Osteoblast (primary cell): ENCODE data around the gene EIF4E1B. TPM values are rescaled to one million over a fixed set of nuclear protein-coding genes. Genes with fewer than 3 reads are reported as not detected.

Experiments used
- DNase-seq: peaks from one replicate; pipeline ENCODE4 v3.0.0; 2011; ENCODE audit warnings: low spot score, mixed read lengths; ENCODE audit not compliant: insufficient read length; ENCODE audit errors: missing footprints
- H2AFZ ChIP-seq: 2 replicates; pipeline ENCODE4 v1.6.0; 2011; ENCODE audit warnings: mild to moderate bottlenecking, low read length
- H3K27ac ChIP-seq: 2 replicates; pipeline ENCODE4 v1.5.1; 2011; ENCODE audit warnings: mild to moderate bottlenecking, low read depth, low read length, moderate library complexity
- H3K27me3 ChIP-seq: 2 replicates; pipeline ENCODE4 v1.6.0; 2012; ENCODE audit warnings: mild to moderate bottlenecking, control low read depth, inconsistent platforms, low read length, moderate library complexity; ENCODE audit not compliant: insufficient read depth
- H3K36me3 ChIP-seq: 2 replicates; pipeline ENCODE4 v1.5.1; 2011; ENCODE audit warnings: mild to moderate bottlenecking, low read length, control low read depth, moderate library complexity; ENCODE audit not compliant: insufficient read depth
- H3K4me1 ChIP-seq: 2 replicates; pipeline ENCODE4 v1.5.1; 2011; ENCODE audit warnings: mild to moderate bottlenecking, low read length, control low read depth, moderate library complexity; ENCODE audit not compliant: insufficient read depth
- H3K4me2 ChIP-seq: 2 replicates; pipeline ENCODE4 v1.6.0; 2011; ENCODE audit warnings: mild to moderate bottlenecking, low read length; ENCODE audit not compliant: insufficient read depth
- H3K4me3 ChIP-seq: fragments of 200-600 bp; sonication (generic); 3 replicates; pipeline ENCODE4 v1.5.1; 2012; ENCODE audit warnings: mild to moderate bottlenecking, low read length, inconsistent platforms; ENCODE audit not compliant: insufficient read depth
- H3K79me2 ChIP-seq: 2 replicates; pipeline ENCODE4 v1.6.0; 2012; ENCODE audit warnings: mild to moderate bottlenecking, low read length, control low read depth, inconsistent platforms; ENCODE audit not compliant: insufficient read depth
- H3K9me3 ChIP-seq: 2 replicates; pipeline ENCODE4 v1.5.1; 2011; ENCODE audit warnings: low read depth, low read length, control low read depth
- H4K20me1 ChIP-seq: 2 replicates; pipeline ENCODE4 v1.6.0; 2012; ENCODE audit warnings: mild to moderate bottlenecking, low read length, control low read depth; ENCODE audit not compliant: insufficient read depth
- total RNA-seq: library from RNA; depleted of rRNA; stranded (reverse); fragments of >200 nt; gene quantifications from 2 replicates; pipeline ENCODE4 v1.2.3, GENCODE V29; 2012
- TF ChIP-seq, protein P1 (sequence below): IDR thresholded peaks from 2 replicates; pipeline ENCODE4 v1.5.1; 2011; ENCODE audit warnings: mild to moderate bottlenecking, low read depth, low read length, moderate library complexity; ENCODE audit errors: extremely low read depth

EIF4E1B gene
- total RNA-seq, 1 donor, result not detected

DNA sequence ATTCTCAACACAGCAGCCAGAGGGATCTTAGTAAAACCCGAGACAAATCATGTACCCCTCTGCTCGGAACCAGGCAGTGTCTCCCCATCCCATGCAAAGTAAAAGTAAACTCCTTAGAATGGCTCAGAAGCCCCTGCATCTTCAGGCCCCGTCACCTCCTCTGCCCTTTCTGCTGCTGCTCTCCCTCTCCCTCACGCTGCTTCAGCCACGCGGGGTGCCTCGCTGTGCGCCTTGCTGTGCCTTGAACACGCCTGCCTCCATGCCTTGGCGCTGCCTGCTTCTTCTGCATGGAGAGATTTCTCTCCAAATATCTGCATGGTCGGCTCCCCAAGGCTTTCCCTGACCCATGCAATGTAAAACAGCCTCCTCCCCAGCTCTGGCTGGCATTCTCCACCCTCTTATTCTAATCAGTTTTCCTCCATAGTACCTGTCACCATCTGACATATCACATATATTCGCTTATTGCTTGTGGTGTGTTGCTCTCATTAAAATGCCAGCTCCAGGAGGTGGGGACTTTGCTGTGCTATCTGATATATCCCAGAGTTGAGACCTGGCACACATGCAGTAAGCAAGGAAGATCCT, 28.5 kb upstream of the EIF4E1B start:
- no peaks in the 10 kb centered on the region for H3K79me2 ChIP-seq
- no peaks in the 10 kb centered on the region for H3K36me3 ChIP-seq
- no peak for DNase-seq
- H3K9me3 ChIP-seq, result no peaks in the 10 kb centered on the region
- no peak overlapping the region for H3K4me2 ChIP-seq
- H3K4me3 ChIP-seq, result no peak overlapping the region
- no peak overlapping the region for H3K27ac ChIP-seq
- H3K4me1 ChIP-seq, result no peaks in the 10 kb centered on the region
- H3K27me3 ChIP-seq, result no peaks in the 10 kb centered on the region
- no peak overlapping the region for H2AFZ ChIP-seq
- TF ChIP-seq, protein P1, sequence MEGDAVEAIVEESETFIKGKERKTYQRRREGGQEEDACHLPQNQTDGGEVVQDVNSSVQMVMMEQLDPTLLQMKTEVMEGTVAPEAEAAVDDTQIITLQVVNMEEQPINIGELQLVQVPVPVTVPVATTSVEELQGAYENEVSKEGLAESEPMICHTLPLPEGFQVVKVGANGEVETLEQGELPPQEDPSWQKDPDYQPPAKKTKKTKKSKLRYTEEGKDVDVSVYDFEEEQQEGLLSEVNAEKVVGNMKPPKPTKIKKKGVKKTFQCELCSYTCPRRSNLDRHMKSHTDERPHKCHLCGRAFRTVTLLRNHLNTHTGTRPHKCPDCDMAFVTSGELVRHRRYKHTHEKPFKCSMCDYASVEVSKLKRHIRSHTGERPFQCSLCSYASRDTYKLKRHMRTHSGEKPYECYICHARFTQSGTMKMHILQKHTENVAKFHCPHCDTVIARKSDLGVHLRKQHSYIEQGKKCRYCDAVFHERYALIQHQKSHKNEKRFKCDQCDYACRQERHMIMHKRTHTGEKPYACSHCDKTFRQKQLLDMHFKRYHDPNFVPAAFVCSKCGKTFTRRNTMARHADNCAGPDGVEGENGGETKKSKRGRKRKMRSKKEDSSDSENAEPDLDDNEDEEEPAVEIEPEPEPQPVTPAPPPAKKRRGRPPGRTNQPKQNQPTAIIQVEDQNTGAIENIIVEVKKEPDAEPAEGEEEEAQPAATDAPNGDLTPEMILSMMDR, result no peak
- H4K20me1 ChIP-seq, result no peaks in the 10 kb centered on the region

DNA sequence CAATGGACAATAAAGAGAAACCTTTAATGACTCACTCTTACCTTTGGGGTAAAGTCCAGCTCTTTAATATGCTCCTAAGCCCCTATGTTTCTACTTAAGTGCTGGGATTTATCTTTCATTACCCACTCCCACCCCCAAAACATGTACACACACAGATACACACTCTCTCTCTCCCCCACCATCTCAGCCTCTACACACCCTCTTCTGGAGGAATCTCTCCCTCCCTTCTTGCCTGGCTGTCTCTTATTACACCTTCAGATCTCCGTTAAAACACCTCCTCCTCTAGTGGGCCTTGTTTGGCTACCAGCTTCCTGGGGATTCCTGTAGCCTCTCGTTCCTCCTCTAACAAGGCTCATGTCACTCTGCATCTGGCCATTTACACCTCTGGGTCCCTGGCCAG, 27.4 kb upstream of the EIF4E1B start:
- H3K27ac ChIP-seq, result no peak overlapping the region
- no peaks in the 10 kb centered on the region for H3K4me1 ChIP-seq
- H3K79me2 ChIP-seq, result no peaks in the 10 kb centered on the region
- no peaks in the 10 kb centered on the region for H3K27me3 ChIP-seq
- DNase-seq, result no peak
- no peaks in the 10 kb centered on the region for H3K9me3 ChIP-seq
- H3K4me3 ChIP-seq, result no peak overlapping the region
- no peaks in the 10 kb centered on the region for H3K36me3 ChIP-seq
- no peaks in the 10 kb centered on the region for H4K20me1 ChIP-seq
- TF ChIP-seq, protein P1, result no peak
- no peak overlapping the region for H3K4me2 ChIP-seq
- H2AFZ ChIP-seq, result no peak overlapping the region

DNA sequence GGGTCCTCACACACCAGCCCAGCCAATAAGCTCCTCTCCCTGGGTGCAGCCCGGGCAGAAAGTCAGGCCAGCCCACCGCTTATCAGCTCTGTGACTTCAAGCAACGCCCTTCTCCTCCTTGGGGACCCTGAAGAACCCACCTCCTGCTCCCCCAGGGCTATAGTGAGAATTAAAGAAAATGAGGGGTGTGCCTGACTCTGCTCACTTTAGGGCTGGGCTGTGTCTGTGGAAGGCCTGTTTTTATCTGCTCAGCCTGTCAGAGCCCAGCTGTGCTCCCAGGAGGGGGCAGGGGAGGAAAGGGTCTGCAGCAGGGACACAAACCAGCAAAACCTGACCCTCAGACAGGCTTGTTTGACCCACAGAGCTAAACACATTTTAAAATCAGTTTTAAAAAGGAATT, 24.4 kb upstream of the EIF4E1B start:
- no peak for DNase-seq
- peaks cover 3% of the 10 kb centered on the region for H3K4me1 ChIP-seq
- H3K36me3 ChIP-seq, result no peaks in the 10 kb centered on the region
- no peaks in the 10 kb centered on the region for H3K9me3 ChIP-seq
- no peak overlapping the region for H2AFZ ChIP-seq
- no peaks in the 10 kb centered on the region for H3K27me3 ChIP-seq
- no peak overlapping the region for H3K4me2 ChIP-seq
- H3K79me2 ChIP-seq, result no peaks in the 10 kb centered on the region
- no peak overlapping the region for H3K4me3 ChIP-seq
- H4K20me1 ChIP-seq, result peaks cover 9% of the 10 kb centered on the region
- no peak overlapping the region for H3K27ac ChIP-seq
- TF ChIP-seq, protein P1, result no peak

DNA sequence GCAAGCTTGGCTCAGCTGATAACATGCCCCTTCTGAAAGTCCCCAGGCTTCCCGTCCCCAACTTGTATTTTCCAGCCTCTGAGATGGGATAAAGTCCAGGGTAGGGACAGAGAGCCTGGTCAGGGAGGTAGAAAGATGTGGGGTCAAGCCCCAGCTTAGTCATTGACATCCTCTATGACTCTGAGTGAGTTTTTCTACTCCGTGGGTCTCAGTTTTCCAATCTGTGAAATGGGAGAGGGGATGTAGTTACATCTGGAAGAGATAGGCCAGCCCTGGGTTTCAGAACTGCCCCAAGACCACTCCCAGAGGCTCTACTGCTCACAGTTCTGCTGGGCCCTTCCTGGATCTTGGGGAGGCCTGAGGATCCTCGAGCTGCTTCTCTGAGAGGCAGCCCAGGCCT, 23.6 kb upstream of the EIF4E1B start:
- no peak overlapping the region for H3K27ac ChIP-seq
- no peak overlapping the region for H3K4me2 ChIP-seq
- H3K9me3 ChIP-seq, result no peaks in the 10 kb centered on the region
- no peak overlapping the region for H2AFZ ChIP-seq
- DNase-seq, result no peak
- H4K20me1 ChIP-seq, result peaks cover 9% of the 10 kb centered on the region
- no peaks in the 10 kb centered on the region for H3K79me2 ChIP-seq
- TF ChIP-seq, protein P1, result no peak
- peaks cover 6% of the 10 kb centered on the region for H3K4me1 ChIP-seq
- H3K4me3 ChIP-seq, result no peak overlapping the region
- H3K36me3 ChIP-seq, result no peaks in the 10 kb centered on the region
- no peaks in the 10 kb centered on the region for H3K27me3 ChIP-seq
